GM19372 (cell line): Measurements from ENCODE around the gene RPS6KA2.
"Not testable (repeated sequence)": the region's sequence is repeated elsewhere in the genome, so short reads cannot be mapped to it uniquely, and the experiment has no call there.

Experiments
- ATAC-seq: cut with Tn5 transposase; IDR thresholded peaks from one replicate; pipeline ENCODE4 v1.9.1; 2021; ENCODE audit warnings: mild to moderate bottlenecking, low read depth, moderate library complexity; ENCODE audit not compliant: unreplicated experiment

RPS6KA2 gene

DNA sequence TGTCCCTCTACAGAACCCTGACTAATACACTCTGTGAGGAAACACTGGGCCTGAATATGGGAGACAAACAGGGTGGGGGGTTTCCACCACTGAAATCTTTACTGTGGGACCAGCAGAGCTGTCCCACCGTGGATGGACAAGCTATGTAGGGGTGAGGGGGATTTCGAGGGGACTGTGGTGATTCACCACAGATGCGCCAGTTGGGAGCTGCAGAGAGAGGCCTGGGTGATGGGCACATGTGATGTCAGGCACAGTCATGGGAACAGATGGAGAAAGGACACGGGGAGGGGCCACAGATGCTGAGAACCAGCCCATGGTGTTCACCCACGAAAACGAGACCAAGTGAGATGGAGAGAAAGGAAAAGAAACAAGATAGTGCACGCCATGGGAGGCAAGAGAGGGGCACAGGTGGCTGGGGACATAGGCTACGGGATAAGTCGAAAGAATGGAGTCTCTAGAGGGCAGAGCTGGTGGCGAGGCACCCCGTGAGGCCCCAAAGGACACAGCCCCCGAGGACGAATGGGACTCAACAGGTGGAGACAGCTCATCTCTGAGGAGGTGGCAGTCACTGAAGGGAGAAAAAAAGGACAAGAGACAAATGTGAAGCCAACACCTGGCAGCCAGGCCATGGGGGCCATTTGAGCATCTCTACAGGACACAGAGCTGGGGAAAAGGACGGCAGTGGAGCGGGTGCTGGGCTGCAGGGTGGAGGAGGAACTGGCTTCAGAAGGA, 30.1 kb downstream of the RPS6KA2 start:
- no peak for ATAC-seq

GRCh38 chr6:166595949-166596348, 31.1 kb downstream of the RPS6KA2 start:
- no peak for ATAC-seq

DNA sequence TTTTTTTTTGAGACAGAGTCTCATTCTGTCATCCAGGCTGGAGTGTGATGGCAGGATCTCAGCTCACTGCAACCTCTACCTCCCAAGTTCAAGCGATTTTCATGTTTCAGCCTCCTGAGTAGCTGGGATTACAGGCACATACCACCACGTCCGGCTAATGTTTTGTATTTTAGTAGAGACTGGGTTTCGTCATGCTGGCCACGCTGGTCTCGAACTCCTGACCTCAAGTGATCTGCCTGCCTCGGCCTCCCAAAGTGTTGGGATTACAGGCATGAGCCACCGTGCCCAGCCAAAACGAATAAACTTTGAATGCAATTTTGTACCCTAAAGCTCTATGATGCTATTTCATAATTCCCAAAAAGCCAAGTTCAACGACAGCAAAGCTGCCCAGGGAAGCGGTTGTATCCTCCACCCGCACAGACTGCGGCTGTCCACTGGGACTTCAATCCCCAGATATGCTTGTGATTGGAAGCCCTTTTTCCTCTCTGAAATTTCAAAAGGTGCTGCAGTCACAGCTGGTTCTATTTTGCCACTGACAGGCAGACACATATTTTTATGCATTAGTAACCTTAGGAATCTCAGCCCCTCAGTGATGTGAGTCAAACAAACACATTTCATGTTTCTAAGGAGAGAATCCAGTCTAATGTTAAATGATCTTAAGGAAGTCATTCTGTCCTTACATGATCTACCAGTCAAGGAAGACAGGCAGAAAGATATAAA, 31.8 kb downstream of the RPS6KA2 start:
- no peak for ATAC-seq

DNA sequence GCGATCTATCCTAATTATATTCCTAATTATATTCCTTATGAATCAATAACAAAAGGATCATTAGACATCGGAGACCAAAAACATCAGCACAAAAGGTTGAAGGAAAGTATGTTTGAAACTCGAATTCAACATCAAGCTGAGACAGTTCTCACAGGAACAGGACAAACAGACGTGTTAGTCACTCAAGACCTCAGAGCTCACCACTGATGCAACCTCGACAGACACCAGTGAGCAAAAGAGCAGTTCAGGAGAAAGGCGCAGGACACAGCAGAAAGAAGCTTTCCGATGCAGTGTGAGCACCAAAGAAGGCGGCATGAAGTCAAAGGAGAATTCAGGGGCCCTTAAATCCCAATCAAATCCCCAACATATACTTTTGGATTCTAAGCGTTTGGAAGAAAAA, 34.2 kb downstream of the RPS6KA2 start:
- no peak for ATAC-seq

- ATAC-seq = no peak
Measured at GRCh38 chr6:166591961-166592520, 35.0 kb downstream of the RPS6KA2 start.

DNA sequence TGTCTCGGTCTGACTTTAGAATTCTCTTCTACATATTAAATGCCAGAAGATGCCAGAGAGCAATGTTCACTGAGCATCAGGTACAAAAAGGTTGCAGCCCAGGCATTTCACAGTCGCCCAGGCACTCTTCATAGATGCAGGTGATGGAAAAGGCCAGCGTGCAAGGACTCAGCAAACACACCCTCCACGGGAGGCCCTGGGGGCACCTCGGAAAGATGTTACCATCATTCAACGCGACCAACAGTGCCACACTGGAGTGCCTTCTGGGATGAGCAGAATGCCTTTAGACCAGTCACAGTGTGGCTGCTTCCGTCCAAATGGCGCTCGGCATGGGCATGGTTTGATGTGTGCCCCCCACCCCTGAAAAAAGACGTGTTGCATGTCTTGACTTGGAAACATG, 36.0 kb downstream of the RPS6KA2 start:
- ATAC-seq = no peak

DNA sequence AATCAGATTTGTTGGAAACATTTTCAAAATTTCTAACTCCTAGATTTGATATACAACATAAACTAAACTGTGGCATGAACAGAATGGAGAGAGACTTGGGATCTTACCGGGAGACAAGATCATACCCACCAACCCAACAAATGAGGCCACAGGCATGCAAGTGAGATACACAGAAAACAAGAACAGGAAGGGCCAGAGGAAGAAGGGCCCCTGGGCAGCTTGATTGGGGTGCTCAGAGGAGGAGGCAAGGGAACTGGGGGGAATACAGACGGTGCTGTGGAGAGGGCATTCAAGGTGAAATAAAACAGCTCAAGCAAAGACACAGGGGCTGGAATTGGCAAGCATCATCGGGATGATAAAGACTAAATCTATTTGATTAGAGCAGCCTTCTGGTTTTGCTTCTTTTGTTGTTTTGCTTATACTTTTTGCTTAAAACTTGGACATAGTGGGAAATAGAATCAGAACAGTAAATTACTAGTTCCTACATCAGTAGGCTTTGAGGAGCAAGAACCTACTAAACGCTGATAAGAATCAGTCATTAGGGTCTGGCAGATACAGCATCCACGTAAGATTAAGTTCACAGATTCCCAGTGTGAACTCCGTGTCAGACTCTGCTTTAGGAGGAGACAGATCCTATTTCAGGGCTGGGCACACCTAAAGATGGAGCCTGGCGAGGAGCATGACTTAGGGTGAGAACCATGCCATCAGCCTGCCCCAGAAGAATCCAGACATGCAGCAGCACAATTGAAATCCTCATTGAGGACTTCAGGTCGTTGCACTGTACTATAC, 37.1 kb downstream of the RPS6KA2 start:
- no peak for ATAC-seq

- no peak for ATAC-seq
Measured at GRCh38 chr6:166589337-166589731, 37.7 kb downstream of the RPS6KA2 start.

- peak; percentile 39 for ATAC-seq
Measured at GRCh38 chr6:166588691-166589336, 38.2 kb downstream of the RPS6KA2 start.

DNA sequence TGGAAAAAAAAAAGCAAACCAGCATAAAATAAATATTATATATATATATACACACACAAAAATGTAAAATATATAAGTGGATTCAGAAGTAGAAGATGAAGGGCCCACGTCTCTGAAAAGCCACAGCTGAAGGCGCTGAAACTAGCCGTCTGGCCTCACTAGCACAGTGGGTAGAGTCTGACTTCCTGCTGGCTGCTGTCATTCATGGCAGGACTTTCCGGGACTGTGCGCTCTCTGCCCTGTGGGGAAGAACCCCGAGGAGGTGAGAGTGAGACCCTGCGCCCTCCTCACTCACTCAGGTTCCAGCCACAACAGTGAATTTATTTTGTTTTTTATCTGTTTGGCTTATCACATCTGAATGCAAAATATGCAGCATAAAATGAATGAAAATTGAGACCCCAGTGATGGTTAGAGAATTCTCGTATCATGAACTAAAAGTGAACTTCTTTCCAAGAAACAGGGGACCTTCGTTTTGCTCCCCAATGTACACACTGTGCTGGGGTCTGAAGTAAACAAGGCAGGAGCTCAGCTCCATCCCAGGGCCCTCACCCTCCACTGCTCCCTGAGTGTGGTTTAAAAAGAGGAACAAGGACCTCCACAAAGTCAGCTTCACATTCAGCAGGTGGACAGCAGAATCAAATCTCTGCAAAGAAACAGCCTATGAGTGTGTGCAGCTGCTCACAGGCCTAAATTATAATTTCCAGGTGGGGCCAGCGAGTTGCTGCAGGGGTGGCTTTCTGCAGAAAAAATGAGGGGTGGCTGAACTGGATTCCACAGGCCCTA, 39.2 kb downstream of the RPS6KA2 start:
- ATAC-seq = peak; percentile 73

- peak; percentile 70 for ATAC-seq
Measured at GRCh38 chr6:166586424-166587156, 40.5 kb downstream of the RPS6KA2 start, which contains the start of gene RAMACL. TSS of gene RAMACL (minus strand) at chr6:166586678. CDS start at chr6:166586477, 201 bp downstream.

DNA sequence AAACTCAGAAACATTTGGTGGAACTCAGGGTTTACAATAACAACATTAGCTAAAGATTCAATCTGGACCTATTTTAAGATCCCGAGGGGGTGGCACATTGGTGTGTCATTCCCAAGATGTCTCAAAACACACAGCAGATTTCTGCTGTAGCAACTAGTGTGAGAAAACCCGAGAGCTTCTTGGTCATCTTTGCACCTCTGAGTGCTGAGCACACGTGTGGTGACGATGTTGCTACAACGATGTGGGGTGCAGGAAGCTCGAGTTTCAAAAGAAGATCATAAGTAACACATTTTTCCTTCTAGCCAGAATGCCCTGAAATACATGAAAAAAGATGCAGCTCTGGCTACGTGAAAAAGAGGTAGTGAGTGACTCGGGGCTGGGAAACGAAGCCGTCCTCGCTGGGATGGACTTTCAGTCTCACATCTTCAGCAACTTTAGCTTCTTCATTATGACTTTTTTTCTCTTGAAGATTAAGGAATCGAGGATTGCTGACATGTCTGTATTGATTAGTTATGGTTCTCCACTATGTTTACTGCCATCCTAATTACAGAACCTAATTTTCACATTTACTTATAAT, 42.1 kb downstream of the RPS6KA2 start:
- no peak for ATAC-seq

- no peak for ATAC-seq
Measured at GRCh38 chr6:166584155-166584554, 42.9 kb downstream of the RPS6KA2 start.

DNA sequence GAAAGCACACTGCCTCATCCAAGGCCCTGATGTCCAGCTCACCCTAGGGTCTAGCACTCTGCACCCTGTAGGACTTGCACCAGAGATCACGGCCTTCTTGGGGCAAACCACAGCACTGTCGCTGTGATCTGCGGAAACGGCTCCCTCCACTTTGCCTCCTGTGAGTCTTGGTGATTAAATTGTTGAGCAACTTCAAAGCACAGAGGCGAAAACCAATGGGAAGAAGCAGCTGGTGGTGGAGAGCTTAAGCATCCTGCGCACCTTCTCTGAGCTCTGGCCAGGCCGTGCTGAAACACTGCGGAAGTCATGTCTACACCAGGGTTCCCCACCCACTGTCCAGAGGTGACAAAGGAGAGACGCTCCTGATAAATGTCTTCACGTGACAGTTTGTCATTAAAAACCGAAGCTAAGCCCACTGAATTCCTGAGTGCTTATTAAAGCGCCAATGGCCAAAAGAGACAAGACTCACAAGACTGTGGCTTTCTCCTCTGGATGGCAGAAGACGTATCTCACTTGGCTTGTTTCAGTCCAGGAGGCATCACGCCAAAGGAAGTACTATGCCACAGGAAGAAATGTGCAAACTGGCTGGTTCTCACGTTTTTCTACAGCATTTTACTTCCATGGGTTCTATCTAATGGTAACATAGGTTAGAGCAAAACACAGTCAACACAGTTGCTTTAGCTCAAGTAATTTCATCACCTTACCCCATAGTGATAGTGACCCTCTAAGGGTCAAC, 43.7 kb downstream of the RPS6KA2 start:
- no peak for ATAC-seq

DNA sequence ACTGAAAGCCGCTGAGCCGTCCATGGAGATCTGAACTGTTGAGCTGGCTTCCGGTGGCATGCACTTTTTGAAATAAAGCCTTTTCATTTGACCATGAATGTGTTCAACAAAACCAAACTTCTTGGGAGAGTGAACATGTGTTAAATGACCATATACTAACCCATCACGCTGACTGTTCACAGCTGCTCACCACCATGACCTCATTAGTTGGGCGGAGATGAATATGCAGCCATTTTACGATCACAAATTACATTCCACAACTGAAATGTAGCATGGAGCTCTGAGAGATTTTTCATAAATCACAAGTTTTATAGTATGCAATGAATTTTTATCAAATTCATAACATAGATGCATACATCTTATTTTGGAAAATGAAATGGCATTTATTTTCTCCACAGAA, 44.8 kb downstream of the RPS6KA2 start:
- ATAC-seq = no peak

- ATAC-seq = not testable (repeated sequence)
Measured at GRCh38 chr6:166581801-166582200, 45.2 kb downstream of the RPS6KA2 start.

DNA sequence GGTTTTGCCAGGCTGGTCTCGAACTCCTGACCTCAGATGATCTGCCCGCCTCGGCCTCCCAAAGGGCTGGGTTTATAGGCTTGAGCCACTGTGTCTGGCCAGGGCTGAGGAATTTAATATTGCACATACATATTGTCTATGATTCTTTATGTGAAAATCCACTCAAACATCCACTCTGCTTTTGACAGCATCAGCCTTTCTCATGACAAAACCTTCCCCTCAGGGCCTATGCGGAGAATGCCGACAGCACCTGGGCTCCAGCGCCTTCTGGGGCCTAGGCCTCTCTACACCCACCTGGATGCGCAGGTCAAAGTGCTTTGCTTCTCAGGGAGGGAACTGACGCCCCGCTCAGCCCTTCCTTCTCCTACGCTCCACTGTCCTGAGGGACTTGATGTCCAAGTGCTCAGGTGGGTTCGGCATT, 46.0 kb downstream of the RPS6KA2 start:
- no peak for ATAC-seq
